CD4-positive, alpha-beta T cell treated with Interleukin-6 at 100 ng/mL for 8 hours (primary cell): ENCODE data around the gene CUBN.

Experiments used
- DNase-seq: peaks from one replicate; pipeline ENCODE4 v3.0.0-alpha.2; 2020; ENCODE audit warnings: mixed read lengths, low spot score

The CUBN gene

DNA sequence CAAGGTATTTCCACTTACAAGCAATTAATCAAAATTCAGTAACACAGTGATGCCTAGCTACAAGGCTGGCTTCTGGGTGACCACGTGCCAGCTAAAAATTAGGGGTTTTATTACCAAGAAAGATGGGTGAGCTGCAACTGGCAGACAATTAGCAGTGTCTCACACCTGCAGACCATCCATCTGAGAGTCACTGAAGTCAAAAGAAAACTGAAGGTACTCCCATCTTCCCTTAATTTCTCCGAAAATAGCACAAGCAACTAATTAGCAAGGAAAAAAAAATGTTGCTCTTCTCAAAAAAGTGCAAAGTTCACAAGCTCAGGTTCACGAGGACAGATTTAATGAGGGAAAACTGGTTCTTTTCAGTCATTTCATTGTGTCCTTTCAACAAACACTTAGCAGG, 340.8 kb downstream of the CUBN start:
- no peak for DNase-seq

DNA sequence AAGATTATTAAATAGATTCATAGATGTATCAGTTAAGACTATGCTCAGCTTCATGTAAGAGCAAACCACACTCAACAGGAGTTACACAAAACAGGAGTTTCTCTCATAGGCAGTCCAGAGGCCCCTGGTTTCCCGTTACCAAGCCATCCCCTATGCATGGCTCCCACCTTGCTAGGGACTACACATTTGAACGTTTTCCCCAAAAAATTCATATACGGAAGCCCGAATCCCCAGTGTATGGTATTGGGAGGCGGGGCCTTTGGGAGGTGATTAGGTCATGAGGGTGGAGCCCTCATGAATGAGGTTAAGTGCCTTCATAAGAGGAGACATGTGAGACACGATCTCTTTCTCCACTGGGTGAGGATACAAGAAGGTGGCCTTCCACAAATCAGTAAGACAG, 341.5 kb downstream of the CUBN start:
- DNase-seq = peak; percentile 4

DNA sequence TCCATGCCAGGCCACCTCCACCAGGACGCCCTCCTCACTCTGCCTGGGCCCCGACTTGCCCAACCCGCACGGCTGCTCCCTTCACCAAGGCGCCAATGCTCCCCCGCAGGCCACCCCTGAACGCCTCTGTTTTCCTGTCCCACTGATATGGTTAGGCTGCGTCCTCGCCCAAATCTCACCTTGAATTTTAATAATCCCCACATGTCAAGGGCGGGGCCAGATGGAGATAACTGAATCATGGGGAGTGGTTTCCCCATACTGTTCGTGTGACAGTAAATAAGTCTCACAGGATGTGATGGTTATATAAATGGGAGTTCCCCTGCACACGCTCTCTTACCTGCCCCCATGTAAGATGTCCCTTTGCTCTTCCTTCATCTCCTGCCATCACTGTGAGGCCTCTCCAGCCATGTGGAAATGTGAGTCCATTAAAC, 342.2 kb downstream of the CUBN start:
- DNase-seq = peak; percentile 75

DNA sequence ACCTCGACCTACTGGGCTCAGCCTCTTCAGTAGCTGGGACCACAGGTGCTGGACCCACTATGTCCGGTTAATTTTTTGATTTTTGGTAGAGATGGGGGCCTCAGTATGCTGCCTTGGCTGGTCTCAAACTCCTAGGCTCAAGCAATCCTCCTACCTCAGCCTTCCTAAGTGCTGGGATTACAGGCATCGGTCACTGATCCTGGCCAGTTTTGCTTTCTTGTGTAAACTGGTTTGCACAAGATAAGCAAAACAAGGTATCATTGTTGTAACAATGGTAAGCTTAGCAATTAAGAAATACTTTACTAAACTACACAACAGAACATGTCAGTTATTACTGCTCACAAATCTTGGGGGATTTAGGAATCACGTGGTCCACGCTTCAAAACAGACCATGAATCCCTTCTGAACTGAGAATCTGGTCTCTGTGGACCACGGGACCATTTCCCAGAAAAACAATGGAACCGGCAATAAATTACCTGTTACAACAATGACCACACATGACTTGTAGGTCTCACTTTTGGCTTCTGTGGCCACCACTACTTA, 349.2 kb downstream of the CUBN start:
- DNase-seq = no peak

DNA sequence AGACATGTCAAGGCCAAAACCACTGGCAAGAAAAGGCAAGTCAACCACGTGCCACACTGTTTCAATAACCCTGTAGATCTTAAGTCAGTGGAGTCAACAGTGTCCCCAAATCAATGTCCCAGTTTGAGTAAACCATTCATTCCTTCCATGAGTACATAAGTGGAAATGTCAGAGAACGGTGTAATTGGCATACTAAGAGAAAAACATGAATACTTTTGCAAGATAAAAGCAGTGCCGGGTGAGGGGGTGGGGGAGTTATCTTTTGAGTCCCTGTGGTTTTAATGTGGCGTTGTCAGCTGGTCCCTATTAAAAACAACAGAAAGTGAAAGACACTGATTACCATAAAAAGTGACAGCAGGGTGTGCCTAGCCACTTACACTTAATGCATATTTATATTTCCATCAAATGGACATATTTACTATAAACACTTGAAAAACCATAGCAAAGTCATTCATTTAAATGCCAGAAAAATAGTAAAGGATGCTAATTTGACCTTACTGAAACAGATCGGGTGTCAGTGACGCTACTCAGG, 350.2 kb downstream of the CUBN start:
- peak; percentile 38 for DNase-seq

DNA sequence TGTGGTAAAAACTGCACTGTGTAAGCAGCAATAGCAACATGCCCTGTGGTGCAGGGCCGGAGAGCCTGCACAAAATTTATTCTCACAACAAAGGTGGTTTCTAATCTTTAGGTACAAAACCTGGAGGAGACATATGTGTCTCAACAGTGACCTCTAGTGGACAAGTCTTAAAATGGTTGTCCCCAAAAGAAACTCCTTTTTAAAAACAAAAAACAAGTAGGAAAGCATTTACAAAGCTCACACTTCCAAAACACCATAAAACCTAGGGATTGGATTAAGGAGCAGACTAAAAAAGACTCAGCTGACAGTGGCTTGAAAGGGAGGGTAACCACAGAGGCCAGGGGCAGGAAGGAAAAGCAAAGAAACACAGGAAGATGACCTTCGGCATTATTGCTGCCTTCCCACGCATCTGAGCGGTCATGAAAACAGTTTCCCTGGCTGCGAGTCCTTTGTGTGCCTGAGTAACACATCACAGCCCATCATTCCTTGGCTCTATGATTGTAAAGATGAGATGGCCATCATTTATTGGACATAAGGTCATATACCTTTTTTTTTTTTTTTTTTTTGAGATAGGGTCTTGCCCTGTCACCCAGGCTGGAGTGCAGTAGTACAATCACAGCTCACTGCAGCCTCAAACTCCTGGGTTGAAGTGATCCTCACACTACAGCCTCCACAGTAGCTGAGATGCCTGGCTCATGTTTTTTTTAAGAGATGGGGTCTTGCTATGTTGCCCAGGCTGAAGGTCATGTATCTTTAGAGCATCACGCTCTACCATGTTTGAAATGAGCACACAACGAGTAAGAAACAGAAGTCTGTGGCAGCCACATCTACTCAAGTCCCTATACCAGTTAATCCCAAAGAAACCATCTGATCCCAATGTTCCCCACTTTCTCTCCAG, 351.9 kb downstream of the CUBN start:
- peak; percentile 52 for DNase-seq

DNA sequence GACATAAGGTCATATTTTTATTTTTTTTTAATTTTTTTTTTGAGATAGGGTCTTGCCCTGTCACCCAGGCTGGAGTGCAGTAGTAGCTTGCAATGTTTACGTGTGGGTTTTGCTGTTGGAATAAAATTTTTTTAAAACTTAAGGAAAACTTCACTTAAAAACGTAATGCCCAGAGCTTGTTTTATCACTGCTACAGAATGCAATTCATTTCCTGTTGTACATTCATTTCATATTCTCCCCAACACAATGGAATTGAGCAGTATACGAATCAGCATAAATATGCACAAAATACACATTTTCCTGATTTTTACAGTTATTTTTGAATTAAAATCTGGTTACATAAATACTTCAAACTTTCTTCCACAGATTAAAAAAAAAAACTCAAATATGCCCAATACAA, 352.7 kb downstream of the CUBN start:
- no peak for DNase-seq
